Endothelial cell (in vitro differentiated cells): ENCODE results near the gene ENG. TPM values are rescaled to one million over a fixed set of nuclear protein-coding genes. Genes with fewer than 3 reads are reported as not detected.

Experiments
- DNase-seq: peaks from one replicate; pipeline ENCODE4 v3.0.0; 2021; ENCODE audit warnings: low spot score
- H3K27ac Mint-ChIP-seq: one replicate; pipeline ENCODE4 v1.8.0; 2021; ENCODE audit warnings: mixed read lengths, inconsistent platforms; ENCODE audit not compliant: unreplicated experiment
- H3K27me3 Mint-ChIP-seq: one replicate; pipeline ENCODE4 v1.8.0; 2021; ENCODE audit warnings: mild to moderate bottlenecking, moderate library complexity, mixed read lengths, inconsistent platforms; ENCODE audit not compliant: unreplicated experiment
- H3K36me3 Mint-ChIP-seq: one replicate; pipeline ENCODE4 v1.8.0; 2021; ENCODE audit warnings: mild to moderate bottlenecking, low read depth, mixed read lengths, inconsistent platforms; ENCODE audit not compliant: unreplicated experiment
- H3K4me1 Mint-ChIP-seq: one replicate; pipeline ENCODE4 v1.8.0; 2021; ENCODE audit warnings: mild to moderate bottlenecking, mixed read lengths, inconsistent platforms; ENCODE audit not compliant: unreplicated experiment
- H3K4me3 Mint-ChIP-seq: one replicate; pipeline ENCODE4 v1.8.0; 2021; ENCODE audit warnings: mild to moderate bottlenecking, mixed read lengths, inconsistent platforms; ENCODE audit not compliant: unreplicated experiment
- H3K9me3 Mint-ChIP-seq: one replicate; pipeline ENCODE4 v1.8.0; 2021; ENCODE audit warnings: mixed read lengths, inconsistent platforms; ENCODE audit not compliant: unreplicated experiment
- total RNA-seq: library from RNA; stranded (reverse); fragmentation: NEBNext Ultra II Directional; extraction: Animal tissue kit (Norgen Biotek cat#: 25700); gene quantifications from one replicate; pipeline ENCODE4 v1.2.1, GENCODE V29; 2021; ENCODE audit not compliant: unreplicated experiment
- TF ChIP-seq, protein P1 (sequence below): fragments of 200-600 bp; sonication (generic); IDR thresholded peaks from one replicate; pipeline ENCODE4 v1.5.0; 2021; ENCODE audit warnings: antibody characterized with exemption; ENCODE audit not compliant: unreplicated experiment

The ENG gene
- total RNA-seq, 1 donor from 2014 or later, result 113 TPM

DNA sequence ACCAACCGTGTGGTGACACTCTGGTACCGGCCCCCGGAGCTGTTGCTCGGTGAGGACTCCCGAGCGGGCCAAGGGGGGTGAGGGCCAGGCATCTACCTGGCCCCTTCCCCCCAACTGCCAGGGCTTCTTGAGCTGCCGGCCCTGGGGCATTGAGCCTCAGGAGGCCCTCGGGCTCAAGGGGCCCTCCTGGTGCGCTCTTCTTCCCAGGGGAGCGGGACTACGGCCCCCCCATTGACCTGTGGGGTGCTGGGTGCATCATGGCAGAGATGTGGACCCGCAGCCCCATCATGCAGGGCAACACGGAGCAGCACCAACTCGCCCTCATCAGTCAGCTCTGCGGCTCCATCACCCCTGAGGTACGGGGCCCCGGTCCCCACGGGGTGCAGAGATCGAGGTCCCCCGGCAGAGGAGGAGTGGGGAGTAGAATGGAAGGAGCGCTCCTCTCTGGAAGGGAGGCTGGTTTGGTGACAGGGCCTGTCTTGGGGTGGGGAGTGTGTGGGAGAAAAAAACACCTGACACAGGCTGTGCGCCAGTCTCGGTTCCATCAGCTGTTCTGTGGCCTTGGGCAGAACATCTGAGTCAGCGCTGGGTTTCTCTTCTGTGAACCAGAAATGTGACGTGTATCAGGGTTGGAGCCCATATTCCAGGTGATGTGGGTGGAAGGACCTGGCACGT lies 66.0 kb downstream of the ENG start:
- peaks cover 45% of the 10 kb centered on the region for H3K4me1 Mint-ChIP-seq
- peaks cover 20% of the 10 kb centered on the region for H3K27me3 Mint-ChIP-seq
- peak overlapping the region; percentile 51 for H3K4me3 Mint-ChIP-seq
- H3K9me3 Mint-ChIP-seq, result no peaks in the 10 kb centered on the region
- TF ChIP-seq, protein P1, sequence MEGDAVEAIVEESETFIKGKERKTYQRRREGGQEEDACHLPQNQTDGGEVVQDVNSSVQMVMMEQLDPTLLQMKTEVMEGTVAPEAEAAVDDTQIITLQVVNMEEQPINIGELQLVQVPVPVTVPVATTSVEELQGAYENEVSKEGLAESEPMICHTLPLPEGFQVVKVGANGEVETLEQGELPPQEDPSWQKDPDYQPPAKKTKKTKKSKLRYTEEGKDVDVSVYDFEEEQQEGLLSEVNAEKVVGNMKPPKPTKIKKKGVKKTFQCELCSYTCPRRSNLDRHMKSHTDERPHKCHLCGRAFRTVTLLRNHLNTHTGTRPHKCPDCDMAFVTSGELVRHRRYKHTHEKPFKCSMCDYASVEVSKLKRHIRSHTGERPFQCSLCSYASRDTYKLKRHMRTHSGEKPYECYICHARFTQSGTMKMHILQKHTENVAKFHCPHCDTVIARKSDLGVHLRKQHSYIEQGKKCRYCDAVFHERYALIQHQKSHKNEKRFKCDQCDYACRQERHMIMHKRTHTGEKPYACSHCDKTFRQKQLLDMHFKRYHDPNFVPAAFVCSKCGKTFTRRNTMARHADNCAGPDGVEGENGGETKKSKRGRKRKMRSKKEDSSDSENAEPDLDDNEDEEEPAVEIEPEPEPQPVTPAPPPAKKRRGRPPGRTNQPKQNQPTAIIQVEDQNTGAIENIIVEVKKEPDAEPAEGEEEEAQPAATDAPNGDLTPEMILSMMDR, result no peak
- H3K36me3 Mint-ChIP-seq, result peaks cover 42% of the 10 kb centered on the region
- no peak for DNase-seq
- H3K27ac Mint-ChIP-seq, result peak overlapping the region; percentile 30

DNA sequence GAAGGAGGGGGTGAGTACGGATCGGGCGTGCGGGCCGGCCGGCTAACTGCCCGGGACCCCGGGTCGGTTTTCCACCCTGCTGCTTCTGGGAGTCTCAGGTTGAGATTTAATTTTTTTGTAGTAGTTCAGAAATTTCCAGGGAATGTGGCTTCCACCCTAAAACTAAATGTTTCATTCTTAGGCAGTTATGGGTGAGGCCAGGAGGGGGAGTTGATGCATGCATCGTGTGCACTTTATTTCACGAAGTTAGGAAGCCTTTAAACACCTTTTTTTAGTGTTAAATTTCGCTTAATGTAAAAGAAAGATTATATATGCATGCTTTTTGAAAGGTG lies 67.7 kb downstream of the ENG start:
- peaks cover 38% of the 10 kb centered on the region for H3K4me1 Mint-ChIP-seq
- peaks cover 35% of the 10 kb centered on the region for H3K36me3 Mint-ChIP-seq
- H3K9me3 Mint-ChIP-seq, result no peaks in the 10 kb centered on the region
- DNase-seq, result no peak
- peaks cover 18% of the 10 kb centered on the region for H3K27me3 Mint-ChIP-seq
- TF ChIP-seq, protein P1, result peak; percentile 52
- H3K27ac Mint-ChIP-seq, result peak overlapping the region; percentile 89
- peak overlapping the region; percentile 97 for H3K4me3 Mint-ChIP-seq

DNA sequence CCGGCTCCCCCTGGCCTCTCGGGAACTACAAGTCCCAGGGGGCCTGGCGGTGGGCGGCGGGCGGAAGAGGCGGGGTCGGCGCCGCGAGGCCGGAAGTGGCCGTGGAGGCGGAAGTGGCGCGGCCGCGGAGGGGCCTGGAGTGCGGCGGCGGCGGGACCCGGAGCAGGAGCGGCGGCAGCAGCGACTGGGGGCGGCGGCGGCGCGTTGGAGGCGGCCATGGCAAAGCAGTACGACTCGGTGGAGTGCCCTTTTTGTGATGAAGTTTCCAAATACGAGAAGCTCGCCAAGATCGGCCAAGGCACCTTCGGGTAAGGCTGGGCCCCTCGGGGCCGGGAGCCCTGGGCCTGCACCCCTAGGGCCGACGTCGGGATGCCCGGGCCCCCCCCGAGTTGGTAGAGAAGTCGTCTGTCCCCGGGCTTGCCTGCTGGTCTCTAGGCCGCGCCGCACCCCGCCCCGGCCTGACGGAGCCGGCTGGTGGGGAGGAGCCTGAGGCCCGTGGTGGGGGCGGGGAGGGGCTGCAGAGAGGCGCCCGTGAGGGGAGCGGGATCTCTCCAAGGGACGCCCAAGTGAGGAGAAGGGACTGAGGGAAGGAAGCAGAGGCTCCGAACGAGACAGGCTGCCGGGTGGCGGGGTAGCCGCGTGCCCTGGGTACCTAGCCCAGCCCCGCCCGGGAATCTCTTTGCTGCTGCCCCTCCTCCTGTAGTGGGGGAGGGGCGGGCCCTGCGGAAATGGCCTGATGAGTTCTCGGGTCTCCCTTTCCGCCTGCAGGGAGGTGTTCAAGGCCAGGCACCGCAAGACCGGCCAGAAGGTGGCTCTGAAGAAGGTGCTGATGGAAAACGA lies 68.3 kb downstream of the ENG start, which contains the start of gene CDK9:
Gene CDK9 (plus strand): TSS at position 102 of the 840 bp plus-strand sequence. CDS start 115 bp downstream, at position 217.
- Mint-ChIP-seq H3K27ac (peak within 1 kb of the TSS; percentile 89), H3K36me3 (peaks cover 35% of the 10 kb centered on the region), H3K4me1 (peaks cover 38% of the 10 kb centered on the region), H3K27me3 (peaks cover 18% of the 10 kb centered on the region), H3K9me3 (no peaks in the 10 kb centered on the region), H3K4me3 (peak within 1 kb of the TSS; percentile 97)
- peak; percentile 95 for DNase-seq
- TF ChIP-seq, protein P1, result no peak

- TF ChIP-seq, protein P1, result peak; percentile 99
- Mint-ChIP-seq H3K27me3 (peaks cover 15% of the 10 kb centered on the region), H3K4me3 (peak overlapping the region; percentile 82), H3K36me3 (peaks cover 32% of the 10 kb centered on the region), H3K9me3 (no peaks in the 10 kb centered on the region), H3K4me1 (peaks cover 35% of the 10 kb centered on the region), H3K27ac (peak overlapping the region; percentile 80)
- DNase-seq, result peak; percentile 92
These were observed 69.2 kb downstream of the ENG start for GRCh38 chr9:127785023-127785932.
